ENCODE results near the gene FNDC3B. TPM values are rescaled to one million over a fixed set of nuclear protein-coding genes. Genes with fewer than 3 reads are reported as not detected.

The FNDC3B gene
- total RNA-seq, 1 donor from 2014 or later: 9.3 TPM

DNA sequence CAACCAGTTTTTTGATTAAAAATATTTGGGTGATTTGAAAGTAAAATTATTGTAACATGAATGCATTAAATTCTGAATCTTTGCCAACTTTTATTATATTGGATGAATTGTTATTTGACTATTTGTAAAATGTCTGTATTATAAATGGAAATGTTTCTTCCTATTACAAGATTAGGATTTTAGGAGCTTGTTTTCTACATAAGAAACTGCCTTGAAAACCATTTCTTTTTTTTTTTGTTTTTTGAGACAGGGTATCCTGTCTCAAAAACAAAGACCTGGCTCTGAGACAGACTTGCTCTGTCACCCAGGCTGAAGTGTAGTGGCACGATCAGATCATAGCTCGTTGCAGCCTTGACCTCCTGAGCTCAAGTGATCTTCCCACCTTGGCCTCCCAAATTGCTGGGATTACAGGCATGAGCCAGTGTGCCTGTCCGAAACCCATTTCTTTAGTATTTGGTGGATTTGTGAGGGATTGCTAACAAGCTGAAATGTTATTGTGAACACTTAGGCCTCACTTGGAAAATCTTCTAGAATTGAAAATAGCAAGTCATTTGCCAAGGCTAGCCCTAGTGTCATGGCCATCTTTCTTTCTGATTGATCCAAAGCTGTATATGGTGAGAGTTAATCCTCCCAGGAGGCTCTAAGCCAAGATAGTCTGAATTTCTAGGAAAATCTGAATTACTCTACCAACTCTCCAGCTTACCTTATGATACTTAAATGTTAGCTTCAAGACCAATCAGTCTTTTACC is 100.3 kb downstream of the FNDC3B start:
- DNase-seq (no peak), ATAC-seq (ENCODE audit: low read depth) (no peak)
- ChIA-PET POLR2A (no interaction called here), CTCF (interaction anchor here (0.8 kb wide), 1 partner anchor 8 kb away, joined by 3 read pairs; no protein-coding TSS in a partner anchor)
- no peaks in the 10 kb centered on the region for H3K9me3 Mint-ChIP-seq
- H3K4me1 Mint-ChIP-seq: peaks cover 25% of the 10 kb centered on the region
- no peaks in the 10 kb centered on the region for H3K36me3 Mint-ChIP-seq (ENCODE audit: low read depth)
- intact Hi-C loops (cut with micrococcal nuclease): loop anchor here (5.0 kb wide), 1 partner anchor 32 kb away; no protein-coding TSS in a partner anchor
- no peak overlapping the region for H3K27ac Mint-ChIP-seq
- peaks cover 5% of the 10 kb centered on the region for H3K27me3 Mint-ChIP-seq
- TF ChIP-seq, protein P1, sequence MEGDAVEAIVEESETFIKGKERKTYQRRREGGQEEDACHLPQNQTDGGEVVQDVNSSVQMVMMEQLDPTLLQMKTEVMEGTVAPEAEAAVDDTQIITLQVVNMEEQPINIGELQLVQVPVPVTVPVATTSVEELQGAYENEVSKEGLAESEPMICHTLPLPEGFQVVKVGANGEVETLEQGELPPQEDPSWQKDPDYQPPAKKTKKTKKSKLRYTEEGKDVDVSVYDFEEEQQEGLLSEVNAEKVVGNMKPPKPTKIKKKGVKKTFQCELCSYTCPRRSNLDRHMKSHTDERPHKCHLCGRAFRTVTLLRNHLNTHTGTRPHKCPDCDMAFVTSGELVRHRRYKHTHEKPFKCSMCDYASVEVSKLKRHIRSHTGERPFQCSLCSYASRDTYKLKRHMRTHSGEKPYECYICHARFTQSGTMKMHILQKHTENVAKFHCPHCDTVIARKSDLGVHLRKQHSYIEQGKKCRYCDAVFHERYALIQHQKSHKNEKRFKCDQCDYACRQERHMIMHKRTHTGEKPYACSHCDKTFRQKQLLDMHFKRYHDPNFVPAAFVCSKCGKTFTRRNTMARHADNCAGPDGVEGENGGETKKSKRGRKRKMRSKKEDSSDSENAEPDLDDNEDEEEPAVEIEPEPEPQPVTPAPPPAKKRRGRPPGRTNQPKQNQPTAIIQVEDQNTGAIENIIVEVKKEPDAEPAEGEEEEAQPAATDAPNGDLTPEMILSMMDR (IDR thresholded peaks at IDR 0.05): no peak
- H3K4me3 Mint-ChIP-seq: no peak overlapping the region

DNA sequence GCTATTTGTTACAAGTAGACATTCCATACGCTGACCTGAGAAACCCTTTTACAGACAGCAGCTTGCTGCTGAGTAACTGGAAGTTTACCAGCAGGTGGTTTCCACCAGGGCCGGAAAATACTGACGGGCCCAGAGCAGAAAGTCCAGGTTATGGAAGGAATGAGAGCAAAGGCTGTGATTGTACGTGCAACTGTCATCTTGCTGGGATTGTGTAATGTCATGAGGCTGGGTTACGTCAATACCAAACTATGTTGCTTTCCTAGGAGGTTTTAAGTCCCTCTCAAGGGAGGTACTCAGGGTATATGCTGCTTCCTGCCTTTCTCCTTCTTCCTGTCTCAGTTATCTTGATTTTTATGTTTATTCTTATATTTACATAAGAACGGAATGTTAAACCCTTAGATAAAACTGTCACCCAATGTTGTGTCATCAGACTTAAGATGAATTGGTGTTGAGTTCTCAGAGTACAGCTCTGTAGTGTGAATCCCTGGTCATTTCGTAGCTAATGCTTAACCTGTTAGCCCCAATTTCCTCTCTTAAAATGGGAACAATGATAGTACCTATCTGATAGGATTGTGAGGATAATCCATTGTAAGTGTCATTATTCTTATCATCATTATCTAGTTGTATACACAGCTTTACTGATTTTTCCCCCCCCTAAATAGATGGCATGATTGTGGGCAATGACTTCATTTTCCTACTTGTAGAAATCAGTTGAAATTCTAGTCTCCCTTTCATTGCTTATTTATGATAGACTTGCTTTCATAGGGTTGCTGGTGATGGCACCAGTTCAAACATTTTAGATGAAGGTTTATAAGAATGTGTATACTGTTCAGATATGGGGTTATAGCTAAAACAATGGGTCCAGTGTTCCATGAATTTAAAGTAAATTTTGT is 101.4 kb downstream of the FNDC3B start:
- TF ChIP-seq, protein P1 (IDR thresholded peaks at IDR 0.05): no peak
- Mint-ChIP-seq H3K27me3 (peaks cover 5% of the 10 kb centered on the region), H3K4me3 (no peak overlapping the region), H3K4me1 (peaks cover 33% of the 10 kb centered on the region), H3K9me3 (no peaks in the 10 kb centered on the region), H3K27ac (no peak overlapping the region), H3K36me3 (ENCODE audit: low read depth) (no peaks in the 10 kb centered on the region)
- POLR2A ChIA-PET: no interaction called here
- intact Hi-C loops (cut with micrococcal nuclease): loop anchor here (5.0 kb wide), 1 partner anchor 33 kb away; no protein-coding TSS in a partner anchor
- no peak for ATAC-seq (ENCODE audit: low read depth)
- DNase-seq: no peak
- CTCF ChIA-PET: interaction anchor here (0.8 kb wide), 1 partner anchor 9 kb away, joined by 3 read pairs; no protein-coding TSS in a partner anchor

- Mint-ChIP-seq H3K4me3 (peak overlapping the region; percentile 11), H3K4me1 (peaks cover 33% of the 10 kb centered on the region), H3K27ac (no peak overlapping the region), H3K9me3 (no peaks in the 10 kb centered on the region), H3K27me3 (peaks cover 5% of the 10 kb centered on the region), H3K36me3 (ENCODE audit: low read depth) (no peaks in the 10 kb centered on the region)
- ATAC-seq (ENCODE audit: low read depth) (peak; percentile 79), DNase-seq (no peak)
- ChIA-PET CTCF (no interaction called here), POLR2A (no interaction called here)
- TF ChIP-seq, protein P1 (IDR thresholded peaks at IDR 0.05): no peak
- intact Hi-C loops (cut with micrococcal nuclease): loop anchor here (5.0 kb wide), 1 partner anchor 35 kb away; no protein-coding TSS in a partner anchor
Observed at GRCh38 chr3:172142051-172142863, 102.9 kb downstream of the FNDC3B start.

DNA sequence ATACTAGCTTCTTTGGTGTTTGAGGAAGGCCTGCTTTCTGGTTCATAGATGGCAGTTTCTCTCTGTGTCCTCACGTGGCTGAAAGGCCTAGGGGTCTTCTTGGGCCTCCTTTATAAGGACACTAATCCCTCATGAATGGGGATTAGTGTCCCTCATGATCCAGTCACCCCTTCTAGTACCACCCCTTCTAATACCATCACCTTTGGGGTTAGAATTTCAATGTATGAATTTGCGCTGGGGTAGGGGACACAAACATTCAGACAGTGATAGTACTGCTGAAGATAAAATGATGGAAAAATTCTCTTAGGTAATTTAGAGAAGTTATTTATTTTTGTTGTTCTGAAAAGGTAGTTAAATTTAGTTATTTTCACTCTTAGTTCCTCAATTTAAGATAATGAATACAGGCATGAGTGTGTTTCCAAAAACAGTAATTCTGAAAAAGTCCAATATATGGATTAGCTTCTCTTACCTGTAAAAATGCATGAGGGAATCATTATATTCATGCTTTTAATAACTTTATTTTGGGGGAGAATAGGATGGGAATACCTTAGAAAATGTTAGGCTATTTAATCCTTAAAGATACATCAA is 103.6 kb downstream of the FNDC3B start:
- intact Hi-C loops (cut with micrococcal nuclease): loop anchor here (5.0 kb wide), 1 partner anchor 36 kb away; no protein-coding TSS in a partner anchor
- no peak overlapping the region for H3K4me3 Mint-ChIP-seq
- POLR2A ChIA-PET: interaction anchor here (0.6 kb wide), 1 partner anchor 35 kb away, joined by 4 read pairs; no protein-coding TSS in a partner anchor

More for the DNA sequence above, 103.6 kb downstream of the FNDC3B start:
- CTCF ChIA-PET: no interaction called here
- H3K9me3 Mint-ChIP-seq: no peaks in the 10 kb centered on the region
- H3K36me3 Mint-ChIP-seq (ENCODE audit: low read depth): no peaks in the 10 kb centered on the region
- DNase-seq: no peak
- peaks cover 5% of the 10 kb centered on the region for H3K27me3 Mint-ChIP-seq
- TF ChIP-seq, protein P1 (IDR thresholded peaks at IDR 0.05): no peak
- no peak for ATAC-seq (ENCODE audit: low read depth)
- no peak overlapping the region for H3K27ac Mint-ChIP-seq
- peaks cover 33% of the 10 kb centered on the region for H3K4me1 Mint-ChIP-seq
